Kidney epithelial cell (primary cell): ENCODE data around the gene CXCL11. TPM values are rescaled to one million over a fixed set of nuclear protein-coding genes. Genes with fewer than 3 reads are reported as not detected.

Experiments used
- DNase-seq: peaks from one replicate; pipeline ENCODE4 v3.0.0-alpha.2; 2010; ENCODE audit warnings: low read depth
- H3K27me3 ChIP-seq: 2 replicates; pipeline ENCODE4 v1.6.0; 2011; ENCODE audit warnings: low read length; ENCODE audit not compliant: control insufficient read depth, insufficient read depth
- H3K36me3 ChIP-seq: 2 replicates; pipeline ENCODE4 v1.5.1; 2011; ENCODE audit warnings: low read length; ENCODE audit not compliant: control insufficient read depth, insufficient read depth
- H3K4me3 ChIP-seq: 2 replicates; pipeline ENCODE4 v1.5.1; 2011; ENCODE audit warnings: low read depth, mild to moderate bottlenecking, control low read depth, low read length
- CTCF ChIP-seq: IDR thresholded peaks from 2 replicates; pipeline ENCODE4 v1.5.1; 2011; ENCODE audit warnings: mild to moderate bottlenecking, moderate library complexity, low read length, control low read depth, inconsistent platforms; ENCODE audit not compliant: insufficient read depth, poor library complexity, severe bottlenecking
- total RNA-seq: library from RNA; depleted of rRNA; stranded (reverse); fragments of >200 nt; gene quantifications from 2 replicates; pipeline ENCODE4 v1.2.3, GENCODE V29; 2015

Gene CXCL11
- total RNA-seq, 1 donor from 2014 or later: not detected

- no peaks in the 10 kb centered on the region for H3K27me3 ChIP-seq
- no peak for TF ChIP-seq CTCF
- H3K36me3 ChIP-seq: no peaks in the 10 kb centered on the region
Measured at GRCh38 chr4:76013540-76013939, 22.3 kb downstream of the CXCL11 start.

GRCh38 chr4:76012388-76012801, 23.5 kb downstream of the CXCL11 start:
- no peak for DNase-seq
- Histone ChIP-seq H3K4me3 (no peak overlapping the region), H3K27me3 (no peaks in the 10 kb centered on the region), H3K36me3 (no peaks in the 10 kb centered on the region)
- no peak for TF ChIP-seq CTCF

More at GRCh38 chr4:76013540-76013939, 22.3 kb downstream of the CXCL11 start:
- H3K4me3 ChIP-seq: no peak overlapping the region
- DNase-seq: no peak

- no peak for DNase-seq
- no peak for TF ChIP-seq CTCF
- Histone ChIP-seq H3K27me3 (no peaks in the 10 kb centered on the region), H3K4me3 (no peak overlapping the region), H3K36me3 (no peaks in the 10 kb centered on the region)
Measured at GRCh38 chr4:76011700-76012387, 24.0 kb downstream of the CXCL11 start.

- Histone ChIP-seq H3K27me3 (no peaks in the 10 kb centered on the region), H3K4me3 (no peak overlapping the region), H3K36me3 (no peaks in the 10 kb centered on the region)
- no peak for TF ChIP-seq CTCF
- DNase-seq: no peak
Measured at GRCh38 chr4:76011018-76011670, 24.7 kb downstream of the CXCL11 start.

GRCh38 chr4:76010576-76010975, 25.3 kb downstream of the CXCL11 start:
- TF ChIP-seq CTCF: no peak
- DNase-seq: no peak
- H3K27me3 ChIP-seq: no peaks in the 10 kb centered on the region
- no peaks in the 10 kb centered on the region for H3K36me3 ChIP-seq
- no peak overlapping the region for H3K4me3 ChIP-seq

GRCh38 chr4:76009311-76009710, 26.6 kb downstream of the CXCL11 start:
- H3K36me3 ChIP-seq: no peaks in the 10 kb centered on the region
- H3K4me3 ChIP-seq: no peak overlapping the region
- no peak for TF ChIP-seq CTCF
- no peak for DNase-seq
- H3K27me3 ChIP-seq: no peaks in the 10 kb centered on the region
